Stimulated activated CD8-positive, alpha-beta memory T cell treated with anti-CD3 and anti-CD28 coated beads, Interleukin-4, amount 100 ng/mL, for 4 hours (primary cell): Measurements from ENCODE around the gene SHROOM2.
"Not testable (repeated sequence)": the region's sequence is repeated elsewhere in the genome, so short reads cannot be mapped to it uniquely, and the experiment has no call there.

Experiments
- DNase-seq, 2 donors: peaks; one replicate each; pipeline ENCODE4 v3.0.0-alpha.2; 2020; ENCODE audit warnings: low read depth in 2 of 2, low spot score in 1 of 2

SHROOM2 gene

GRCh38 chrX:9781941-9782340 is 4.3 kb upstream of the SHROOM2 start:
- DNase-seq = no peak

DNA sequence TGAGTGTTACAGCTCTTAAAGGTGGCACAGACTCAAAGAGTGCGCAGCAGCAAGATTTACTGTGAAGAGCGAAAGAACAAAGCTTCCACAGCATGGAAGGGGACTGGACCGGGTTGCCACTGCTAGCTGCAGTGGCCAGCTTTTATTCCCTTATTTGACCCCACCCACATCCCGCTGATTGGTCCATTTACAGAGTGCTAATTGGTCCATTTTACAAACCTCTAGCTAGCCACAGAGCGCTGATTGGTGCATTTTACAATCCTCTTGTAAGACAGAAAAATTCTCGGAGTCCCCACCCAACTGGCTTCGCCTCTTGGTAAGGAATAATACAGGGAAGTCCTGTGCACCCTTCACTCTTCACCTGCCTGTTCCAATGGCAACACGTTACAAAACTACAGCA is 1.9 kb upstream of the SHROOM2 start:
- no peak for DNase-seq

GRCh38 chrX:9785254-9785943 is 830 bp upstream of the SHROOM2 start:
- no peak for DNase-seq

- DNase-seq = no peak
These were observed 788 bp downstream of the SHROOM2 start for GRCh38 chrX:9786798-9787635.

GRCh38 chrX:9788911-9789310 is 2.7 kb downstream of the SHROOM2 start:
- DNase-seq = no peak

DNA sequence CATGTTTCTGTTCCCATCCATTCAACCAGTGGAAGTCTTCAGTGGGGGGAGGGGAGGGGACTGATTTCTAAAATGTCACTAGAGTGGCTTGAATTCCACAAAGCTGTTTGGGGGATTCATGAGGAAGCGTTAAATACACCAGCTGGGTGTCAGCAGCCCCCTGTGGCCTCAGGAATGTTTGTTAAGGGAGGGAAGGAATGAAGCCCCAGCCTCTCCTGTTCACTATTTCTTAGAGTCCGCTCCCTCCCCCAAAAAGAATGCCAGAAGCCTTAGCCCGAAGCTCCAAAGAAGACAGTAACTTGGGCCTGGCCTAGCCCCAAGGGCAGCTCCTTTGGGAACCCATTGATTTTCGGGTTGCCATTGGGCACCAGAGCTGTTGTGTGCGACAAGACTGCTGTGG is 3.3 kb downstream of the SHROOM2 start:
- no peak for DNase-seq

DNA sequence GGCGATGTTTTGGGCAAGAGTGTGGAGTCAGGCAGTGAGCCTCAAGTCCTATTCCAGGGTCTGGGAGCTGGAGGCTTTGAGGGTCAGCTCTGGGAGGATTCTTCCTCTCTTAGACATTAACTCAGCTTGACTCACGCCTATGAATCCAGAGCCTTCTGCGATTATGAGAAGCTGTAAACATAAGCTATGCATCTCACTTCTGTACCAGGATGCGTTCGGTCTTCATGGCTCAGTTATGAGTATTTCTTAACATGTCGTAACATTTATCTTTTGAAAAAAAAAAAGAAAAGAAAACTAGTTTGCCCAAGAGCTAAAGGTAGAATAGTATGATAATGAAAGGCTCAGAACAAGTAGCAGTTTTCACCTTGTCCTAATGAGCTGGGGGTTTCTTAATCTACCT is 4.6 kb downstream of the SHROOM2 start:
- no peak for DNase-seq

DNA sequence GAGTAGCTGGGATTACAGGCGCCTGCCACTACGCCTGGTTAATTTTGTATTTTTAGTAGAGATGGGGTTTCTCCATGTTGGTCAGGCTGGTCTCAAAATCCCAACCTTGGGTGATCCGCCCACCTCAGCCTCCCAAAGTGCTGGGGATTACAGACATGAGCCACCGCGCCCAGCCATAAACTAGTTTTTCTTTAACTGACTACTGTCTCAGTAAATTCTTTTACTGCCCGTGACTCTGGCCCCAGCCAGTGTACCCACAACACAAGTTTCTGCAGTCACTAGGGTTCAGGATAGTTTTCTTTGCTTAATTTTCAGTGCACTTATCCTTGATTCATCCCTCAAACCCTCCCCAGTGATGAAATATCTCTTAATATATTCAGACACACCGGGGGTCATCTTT is 8.3 kb downstream of the SHROOM2 start:
- DNase-seq = no peak

DNA sequence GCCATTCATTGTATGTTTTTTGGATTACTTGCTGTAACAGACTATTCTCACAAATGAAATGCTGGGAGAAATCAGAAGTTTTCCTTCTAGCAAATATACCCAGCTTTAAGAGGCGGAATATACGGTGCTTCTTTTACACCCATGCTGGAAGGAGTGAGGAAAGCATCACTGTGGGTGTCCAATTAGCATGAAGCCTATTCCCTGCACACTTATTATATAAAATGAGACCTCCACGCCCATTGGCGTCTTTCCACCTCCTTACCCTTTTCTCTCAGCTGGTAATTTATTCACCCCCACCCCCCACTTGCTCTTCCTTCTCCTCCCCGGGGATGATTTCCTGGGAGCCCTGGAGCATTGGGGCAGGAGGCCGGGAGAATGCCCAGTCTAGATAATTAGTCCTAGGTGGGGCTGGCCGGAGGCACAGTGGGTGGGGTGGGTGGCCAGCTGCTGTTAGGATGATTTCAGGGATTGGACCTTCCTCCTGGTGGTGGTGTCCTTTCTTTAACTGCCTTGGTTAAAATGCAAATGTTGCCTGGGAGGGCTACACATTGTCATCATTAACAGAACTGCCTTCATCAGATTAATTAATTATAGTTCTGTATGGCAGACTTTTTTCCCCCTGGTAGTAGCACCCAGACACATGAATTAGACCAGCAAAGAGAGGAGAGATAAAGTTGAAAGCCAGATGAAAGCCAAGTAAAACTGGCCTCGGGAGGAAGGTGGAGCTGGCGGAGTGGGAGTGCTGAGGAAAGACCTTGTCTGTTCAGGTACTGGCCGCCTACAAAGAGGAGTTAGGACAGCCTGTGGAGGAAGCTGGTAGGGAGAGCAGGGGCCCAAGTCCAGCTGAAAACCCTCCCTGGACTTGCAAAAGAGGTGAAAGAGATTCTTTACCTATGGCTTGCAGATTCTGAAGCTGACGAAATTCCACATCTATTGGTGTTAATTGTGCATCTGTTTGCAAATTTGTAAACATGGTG is 11.4 kb downstream of the SHROOM2 start:
- no peak for DNase-seq

DNA sequence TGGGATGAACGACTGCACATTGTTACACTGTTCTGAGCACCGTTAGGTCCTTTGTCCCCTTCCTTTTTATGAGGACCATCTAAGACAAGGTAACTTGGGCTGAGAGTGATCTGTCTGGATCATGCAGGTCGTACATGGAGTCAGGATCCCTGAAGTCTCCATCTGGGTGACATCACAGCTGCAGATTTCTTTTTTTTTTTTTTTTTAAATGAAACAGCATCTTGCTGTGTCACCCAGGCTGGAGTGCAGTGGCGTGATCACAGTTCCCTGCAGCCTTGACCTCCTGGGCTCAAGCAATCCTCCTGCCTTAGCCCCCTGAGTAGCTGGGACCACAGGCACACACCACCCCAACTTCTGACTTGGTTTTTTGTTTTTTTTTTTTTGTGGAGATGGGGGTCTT is 16.5 kb downstream of the SHROOM2 start:
- DNase-seq = no peak

DNA sequence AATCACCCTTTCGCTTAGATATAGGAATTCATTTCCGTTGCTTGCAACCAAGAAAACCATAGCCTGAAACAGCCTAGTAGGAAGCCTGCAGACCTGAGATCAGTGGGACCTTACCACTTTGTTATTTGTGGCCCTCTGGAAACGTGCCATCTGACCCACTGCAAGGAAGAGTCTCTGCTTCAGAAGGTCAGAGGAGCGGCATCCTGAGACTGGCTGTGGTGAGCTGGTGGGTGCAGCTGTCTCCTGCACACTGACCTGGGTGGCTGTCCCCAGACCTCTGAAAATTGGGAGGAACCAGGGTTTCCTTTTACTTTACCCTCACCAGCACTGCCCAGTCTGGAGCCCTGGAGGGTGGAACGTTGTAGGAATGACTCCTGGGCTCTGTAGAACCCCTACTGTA is 18.2 kb downstream of the SHROOM2 start:
- no peak for DNase-seq

GRCh38 chrX:9805956-9806355 is 19.7 kb downstream of the SHROOM2 start:
- DNase-seq = no peak

- no peak for DNase-seq
These were observed 21.3 kb downstream of the SHROOM2 start for GRCh38 chrX:9807355-9808182.

GRCh38 chrX:9809876-9810275 is 23.6 kb downstream of the SHROOM2 start:
- not testable (repeated sequence) for DNase-seq

- DNase-seq = not testable (repeated sequence)
These were observed 24.9 kb downstream of the SHROOM2 start for GRCh38 chrX:9811086-9811485.

DNA sequence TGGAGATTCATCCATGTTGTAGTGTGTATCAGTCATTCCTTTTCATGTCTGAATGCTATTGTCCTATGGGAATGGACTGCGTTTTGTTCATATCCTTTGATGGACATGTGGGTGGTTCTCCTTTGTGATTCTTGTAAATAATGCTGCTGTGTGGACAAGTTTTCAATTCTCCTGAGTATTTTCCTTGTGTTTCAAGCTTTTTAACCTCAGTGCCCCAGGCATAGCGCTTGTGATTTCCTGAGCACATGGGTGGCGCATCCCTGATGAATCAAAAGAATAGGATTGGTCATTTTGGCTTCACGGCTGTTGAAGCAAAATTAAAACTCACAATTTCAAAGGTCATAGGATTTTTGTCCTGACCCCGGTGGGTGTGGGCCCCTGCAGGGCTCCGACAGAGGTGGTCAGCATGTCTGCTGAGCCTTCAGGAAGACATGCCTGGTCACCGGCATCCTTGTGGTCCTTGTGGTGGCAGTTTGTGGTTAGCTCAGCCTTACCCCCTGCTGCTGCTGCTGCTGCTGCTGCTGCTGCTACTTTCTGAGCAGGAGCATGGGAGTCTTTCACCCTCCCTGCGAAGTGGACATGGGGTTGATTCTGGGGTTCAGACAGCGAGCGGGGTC is 30.0 kb downstream of the SHROOM2 start:
- DNase-seq = no peak

DNA sequence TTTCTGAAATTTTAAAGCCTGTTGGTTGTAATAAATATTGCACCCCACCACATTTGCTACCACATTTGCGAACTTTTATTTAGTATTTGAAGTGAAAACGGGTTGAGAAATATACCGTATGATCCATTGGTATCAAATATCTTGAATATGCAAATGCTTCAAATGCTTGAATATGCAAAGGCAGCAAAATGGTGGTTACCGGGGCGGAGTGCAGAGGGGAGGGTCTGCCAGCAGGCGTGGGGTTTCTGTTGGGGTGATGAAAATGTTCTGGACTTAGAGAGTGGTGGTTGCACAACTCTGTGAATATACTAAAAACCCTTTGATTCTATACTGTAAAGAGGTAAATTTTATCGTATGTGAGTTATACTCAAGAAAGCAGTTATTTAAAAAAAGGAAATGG is 35.3 kb downstream of the SHROOM2 start:
- DNase-seq = no peak

- DNase-seq = no peak
These were observed 38.3 kb downstream of the SHROOM2 start for GRCh38 chrX:9824554-9824953.

DNA sequence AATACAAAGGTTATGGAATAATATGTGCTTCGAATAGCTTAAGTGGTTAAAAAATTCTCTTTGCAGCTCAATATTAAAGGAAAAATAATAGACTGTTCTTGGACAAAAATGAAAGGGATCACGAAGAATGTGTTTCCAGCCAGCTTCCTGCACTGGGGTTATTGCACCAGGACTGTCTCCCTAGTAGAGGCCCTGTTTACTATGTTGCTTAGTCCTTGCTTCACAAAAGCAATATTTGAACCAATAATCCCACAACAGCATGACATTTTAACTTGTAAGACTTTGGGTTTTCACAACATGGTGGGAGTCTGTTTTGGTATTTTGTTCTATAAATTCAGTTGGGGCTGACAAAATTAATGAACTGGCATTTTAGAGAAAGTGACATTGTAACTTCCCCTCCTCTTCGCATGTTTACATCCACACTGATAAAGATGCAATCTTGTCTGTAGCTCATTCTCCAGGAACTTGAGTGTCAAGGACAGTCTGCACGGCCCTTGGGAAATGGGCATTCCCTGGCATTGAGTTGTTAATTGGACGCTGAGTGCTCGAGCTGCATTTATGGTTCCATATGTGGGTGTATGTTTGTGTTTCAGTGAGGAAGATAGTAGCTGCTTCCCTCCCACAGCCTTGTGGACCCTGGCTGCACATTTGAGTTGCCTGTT is 39.0 kb downstream of the SHROOM2 start:
- no peak for DNase-seq

DNA sequence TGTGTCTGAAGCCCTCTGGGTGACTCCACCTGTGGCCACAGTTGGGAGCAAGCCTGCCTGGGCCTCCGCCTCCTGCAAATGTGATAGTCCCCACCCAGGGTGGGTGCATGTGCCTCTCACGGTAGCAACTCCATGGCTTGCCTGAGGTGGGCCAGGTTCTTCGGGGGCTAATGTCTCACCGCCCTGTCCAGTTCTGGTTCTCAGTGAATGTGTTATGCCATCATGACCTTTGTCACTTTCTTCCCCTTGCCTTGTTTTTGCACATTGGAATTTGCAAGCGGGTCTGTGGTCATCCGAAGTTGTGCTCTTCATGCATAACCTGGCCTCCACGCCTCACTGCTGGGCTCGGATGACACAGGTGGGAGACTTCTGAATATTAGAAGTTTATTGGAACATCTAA is 39.7 kb downstream of the SHROOM2 start:
- DNase-seq = no peak
